Esophagus muscularis mucosa (tissue), 4 donors: ENCODE data around the gene OLAH.

ENCODE experiments used
- CTCF ChIP-seq, 3 experiments: fragments of 200-600 bp in 2 of 3; fragments of 450-650 bp in 1 of 3; sonication (generic) in 2 of 3; IDR thresholded peaks; one replicate each; pipeline ENCODE4 v1.5.1; 2017 to 2019; ENCODE audit warnings: antibody characterized with exemption in 3 of 3, mild to moderate bottlenecking in 2 of 3, moderate library complexity in 1 of 3
- EP300 ChIP-seq: sonication (generic); formaldehyde crosslinking; IDR thresholded peaks from one replicate; pipeline ENCODE4 v1.6.1; 2017; ENCODE audit warnings: antibody characterized with exemption
- POLR2A ChIP-seq: fragments of 450-650 bp; IDR thresholded peaks from one replicate; pipeline ENCODE4 v1.6.1; 2017; ENCODE audit warnings: antibody characterized with exemption, moderate library complexity, mild to moderate bottlenecking, low read depth
- POLR2AphosphoS5 ChIP-seq, 2 donors: sonication (generic); formaldehyde crosslinking; IDR thresholded peaks; one replicate each; pipeline ENCODE4 v1.6.1; 2017; ENCODE audit warnings: antibody characterized with exemption in 2 of 2

- no peak for TF ChIP-seq CTCF (IDR thresholded peaks at IDR 0.05)
- TF ChIP-seq POLR2A = no peak
- TF ChIP-seq POLR2AphosphoS5 (IDR thresholded peaks at IDR 0.05) = no peak
- no peak for TF ChIP-seq EP300
These were observed 16.2 kb downstream of the OLAH start for GRCh38 chr10:15059914-15060313.
